LoVo (cell line): ENCODE measurements around the gene TMEM156.
"Not testable (repeated sequence)": the region's sequence is repeated elsewhere in the genome, so short reads cannot be mapped to it uniquely, and the experiment has no call there.

ENCODE experiments used
- DNase-seq: peaks from one replicate; pipeline ENCODE4 v3.0.0-alpha.2; 2016; ENCODE audit warnings: low spot score

The TMEM156 gene

DNA sequence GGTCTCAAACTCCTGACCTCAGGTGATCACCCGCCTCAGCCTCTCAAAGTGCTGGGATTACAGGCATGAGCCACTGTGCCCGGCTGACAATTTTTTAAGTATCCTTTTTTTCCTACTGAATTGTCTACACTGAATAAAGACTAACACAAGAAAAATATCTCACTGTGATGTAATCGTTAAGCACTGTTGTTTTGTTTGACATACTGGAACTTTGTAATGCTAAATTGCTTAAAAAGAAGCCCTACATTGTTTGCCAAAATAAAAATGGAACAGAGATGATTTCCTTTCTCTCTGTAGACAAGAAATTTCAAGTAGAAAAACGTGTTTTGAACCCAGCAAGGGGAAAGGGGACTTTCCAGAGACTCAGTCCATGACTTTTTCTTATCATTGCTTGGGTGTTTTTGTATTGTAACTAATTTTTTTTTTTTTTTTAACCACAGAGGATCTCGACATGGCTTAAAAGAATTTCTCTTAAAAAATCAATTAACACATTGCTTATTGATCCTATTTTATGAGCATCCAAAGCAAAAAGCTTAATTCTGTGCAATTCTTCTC lies 74.9 kb downstream of the TMEM156 start:
- no peak for DNase-seq

- no peak for DNase-seq
These were observed 76.3 kb downstream of the TMEM156 start for GRCh38 chr4:38955957-38956356.

DNA sequence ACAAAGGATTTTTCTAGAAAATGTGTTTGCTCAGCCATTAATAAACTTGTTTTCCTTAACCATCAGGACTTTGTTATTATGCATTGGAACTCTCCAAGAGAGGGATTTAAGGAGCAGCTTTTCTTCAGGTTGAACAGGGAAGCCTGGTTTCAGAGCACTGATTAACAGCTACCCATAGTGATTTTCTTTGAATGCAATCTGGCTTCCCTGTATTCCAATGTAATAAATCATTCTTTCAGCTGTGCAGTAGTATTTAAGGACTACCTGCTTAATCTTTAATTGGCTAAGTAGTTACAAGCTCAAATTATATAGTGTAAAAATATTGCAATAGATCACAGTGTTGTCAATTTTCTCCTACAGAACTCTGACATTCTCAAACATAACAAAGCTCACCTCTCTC lies 77.5 kb downstream of the TMEM156 start:
- DNase-seq, result no peak

- DNase-seq, result no peak
These were observed 80.2 kb downstream of the TMEM156 start for GRCh38 chr4:38952017-38952416.

DNA sequence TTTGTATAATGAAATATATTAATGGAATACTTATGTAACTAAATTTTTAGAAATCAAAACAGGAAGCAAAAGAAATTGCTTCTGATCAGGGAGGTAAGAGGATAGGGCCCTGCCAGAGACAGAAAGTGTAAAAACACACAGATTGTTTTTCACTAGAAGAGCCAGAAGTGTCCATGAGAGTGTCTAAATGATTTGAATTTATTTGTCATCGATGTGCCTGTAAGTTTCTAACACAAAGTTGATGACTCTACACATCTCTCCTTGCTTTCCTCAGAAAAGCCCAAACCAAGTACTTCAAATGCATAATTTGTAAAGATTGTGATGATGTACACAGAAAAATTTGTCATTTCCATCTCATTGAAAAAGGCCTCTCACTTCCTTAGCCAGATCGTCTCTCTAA lies 80.6 kb downstream of the TMEM156 start:
- no peak for DNase-seq

DNA sequence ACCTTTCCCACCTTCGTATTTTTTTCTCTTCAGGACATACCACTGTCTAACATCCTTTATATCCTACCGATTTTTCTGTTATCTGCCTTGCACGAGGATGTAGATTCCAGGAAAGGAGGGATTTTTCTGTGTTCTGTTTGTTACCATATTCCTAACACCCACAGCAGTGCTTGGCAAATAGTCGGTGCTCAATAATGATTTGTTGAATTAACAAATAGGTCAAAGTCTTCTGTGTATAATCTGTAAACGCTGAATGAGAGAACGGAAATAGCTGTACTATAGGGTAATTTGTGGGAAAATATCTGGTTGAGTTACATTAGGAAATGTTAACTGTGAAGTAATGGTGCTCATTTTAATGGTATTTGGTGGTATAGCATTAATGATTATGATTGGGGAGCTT lies 81.5 kb downstream of the TMEM156 start:
- DNase-seq, result no peak

DNA sequence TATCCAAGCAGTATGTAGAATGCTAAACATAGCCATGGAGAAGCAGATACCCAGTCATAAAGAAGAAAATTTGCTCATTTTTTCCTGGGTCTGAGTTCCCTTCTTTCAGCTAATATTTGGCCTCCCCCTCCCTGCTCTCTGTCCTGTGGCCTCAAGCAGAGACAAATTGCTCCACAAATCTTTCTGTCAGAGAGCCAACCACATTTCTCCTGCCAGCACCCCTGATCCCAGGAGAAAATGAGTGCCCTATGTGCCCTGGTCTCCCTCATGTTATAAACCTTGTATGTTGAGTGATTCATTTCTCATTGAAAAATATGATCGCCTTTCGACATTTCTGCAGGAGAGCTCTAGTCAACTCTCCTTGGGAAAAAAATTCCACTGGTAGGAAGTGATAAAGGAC lies 82.0 kb downstream of the TMEM156 start:
- DNase-seq, result no peak

- no peak for DNase-seq
These were observed 82.7 kb downstream of the TMEM156 start for GRCh38 chr4:38949411-38950051.

DNA sequence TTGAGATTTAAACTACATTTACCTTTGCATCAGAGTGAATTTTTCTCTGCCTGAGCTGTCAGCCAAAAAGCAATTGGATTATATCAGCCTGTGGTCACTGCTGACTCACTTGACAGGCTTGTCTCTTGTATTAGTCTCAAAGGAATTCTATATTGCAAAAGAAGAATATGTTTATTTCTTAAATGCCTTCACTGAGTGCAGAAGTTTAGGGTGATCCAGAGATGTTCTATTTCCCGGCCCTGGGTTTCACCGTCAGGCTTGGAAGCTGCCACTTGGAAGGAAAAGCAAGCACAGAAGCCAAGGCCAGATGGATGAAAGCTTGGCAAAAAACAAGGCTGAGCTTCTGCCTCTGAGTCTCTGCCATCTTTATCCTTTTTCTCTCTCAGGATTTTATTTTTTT lies 83.7 kb downstream of the TMEM156 start:
- DNase-seq, result no peak

- DNase-seq, result no peak
These were observed 85.3 kb downstream of the TMEM156 start for GRCh38 chr4:38946919-38947318.

- DNase-seq, result no peak
These were observed 87.8 kb downstream of the TMEM156 start for GRCh38 chr4:38944440-38944839.

DNA sequence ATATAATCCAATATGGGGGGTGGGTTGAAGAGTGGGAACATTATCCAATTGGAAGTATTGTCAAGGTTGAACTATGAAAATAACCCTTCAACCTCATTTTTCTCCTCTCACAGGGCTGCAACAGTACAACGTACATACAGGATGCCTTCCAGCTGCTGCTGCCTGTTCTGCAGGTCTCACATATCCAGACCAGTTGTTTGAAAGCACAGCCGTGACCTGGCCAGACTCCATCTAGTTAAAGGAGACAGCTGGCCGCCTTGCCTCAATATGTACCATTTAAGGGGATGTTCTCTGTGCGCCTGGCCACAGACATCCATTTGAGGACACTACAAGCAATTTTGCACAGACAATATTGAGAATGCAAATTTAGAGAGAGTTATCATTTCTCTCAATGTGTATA lies 88.9 kb downstream of the TMEM156 start:
- no peak for DNase-seq

GRCh38 chr4:38941906-38942305 lies 90.3 kb downstream of the TMEM156 start:
- not testable (repeated sequence) for DNase-seq

DNA sequence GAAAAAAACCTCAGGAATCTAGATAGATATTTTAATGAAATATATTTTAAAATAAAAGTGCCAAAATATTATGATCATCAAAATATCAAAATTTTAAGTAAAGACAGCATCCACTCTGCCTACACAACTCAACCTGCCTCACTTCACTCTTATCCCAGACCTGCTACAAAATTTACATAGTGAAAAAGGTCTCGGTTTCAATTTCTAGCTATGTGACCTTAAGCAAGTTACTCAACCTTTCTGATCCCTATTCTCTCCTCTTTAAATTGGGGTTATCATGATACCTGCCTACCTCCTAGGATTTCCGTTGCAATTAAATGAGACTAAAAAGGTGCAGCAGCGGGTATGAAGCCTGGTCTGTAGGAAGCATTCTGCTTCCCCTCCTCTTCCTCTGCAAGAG lies 91.7 kb downstream of the TMEM156 start:
- no peak for DNase-seq

- DNase-seq, result no peak
These were observed 93.0 kb downstream of the TMEM156 start for GRCh38 chr4:38939165-38939564.

DNA sequence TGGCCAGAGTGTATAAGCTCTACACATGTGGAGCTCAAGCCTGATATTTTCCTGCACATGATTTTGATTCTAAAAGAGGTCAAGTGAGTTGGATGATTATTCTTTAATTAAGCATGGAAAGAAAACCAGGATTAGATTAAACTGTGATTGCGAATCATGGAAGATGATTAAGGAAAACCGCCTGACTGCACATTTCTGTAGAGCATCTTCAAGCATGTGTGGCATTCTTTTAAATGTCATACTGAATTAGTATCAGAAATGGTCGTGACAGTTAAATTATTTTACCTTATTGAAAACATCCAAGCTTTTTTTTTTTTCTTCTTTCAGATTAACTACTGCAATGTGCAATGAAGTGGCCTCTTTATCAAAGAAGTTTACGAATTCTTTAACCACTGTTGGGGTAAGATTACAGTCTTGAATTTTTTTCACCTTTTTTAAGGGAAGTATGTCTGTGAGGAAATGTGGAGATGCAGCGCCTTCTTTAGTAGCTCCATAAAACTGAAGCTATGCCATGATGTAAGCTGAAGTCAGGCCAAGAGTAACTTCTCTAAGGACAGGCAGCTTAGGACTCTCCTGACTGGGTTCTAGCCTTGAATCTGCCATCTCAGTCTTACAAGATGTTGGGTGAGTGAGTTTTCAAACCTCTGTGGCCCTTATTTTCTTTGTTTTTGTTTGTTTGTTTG lies 96.7 kb downstream of the TMEM156 start:
- DNase-seq, result no peak

DNA sequence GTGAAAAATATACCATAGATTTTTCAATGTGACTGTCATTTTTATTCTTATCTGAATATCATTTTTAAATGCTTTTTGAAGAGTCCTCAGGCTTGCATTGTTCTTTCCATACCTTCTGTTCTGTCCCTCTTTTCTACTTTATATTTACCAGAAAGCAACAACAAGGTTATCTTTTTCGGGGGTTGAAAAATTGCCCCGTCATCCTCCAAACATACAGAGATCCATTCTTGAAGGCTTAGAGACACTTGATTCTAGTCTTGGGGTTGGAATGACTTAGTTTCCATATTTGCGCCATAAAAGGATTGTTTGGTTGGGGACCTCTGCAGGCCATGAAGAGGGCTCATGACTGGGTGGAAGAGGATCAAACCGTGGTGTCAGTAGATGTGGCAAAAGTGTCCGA lies 101.1 kb downstream of the TMEM156 start:
- DNase-seq, result no peak

- DNase-seq, result no peak
These were observed 101.5 kb downstream of the TMEM156 start for GRCh38 chr4:38930707-38931106.

- DNase-seq, result no peak
These were observed 102.0 kb downstream of the TMEM156 start for GRCh38 chr4:38930204-38930603.

DNA sequence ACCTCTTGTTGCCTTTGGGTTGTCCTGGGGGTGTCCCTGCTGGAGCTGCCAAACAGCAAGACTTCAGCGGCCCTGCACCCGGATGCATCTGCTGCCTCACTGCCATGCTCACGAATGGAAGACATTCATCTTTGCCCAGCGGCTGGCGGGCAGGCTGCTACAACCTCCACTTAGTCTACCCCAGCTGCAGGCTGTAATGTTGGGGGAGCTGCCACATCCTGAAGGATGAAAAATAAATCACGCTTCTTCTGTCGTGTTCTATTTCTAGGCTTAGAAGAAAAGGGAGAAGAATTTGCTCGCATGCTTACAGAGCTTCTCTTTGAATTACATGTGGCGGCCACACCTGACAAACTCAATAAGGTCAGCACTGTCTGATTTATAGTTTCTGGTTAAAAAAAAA lies 103.2 kb downstream of the TMEM156 start:
- DNase-seq, result no peak

- DNase-seq, result no peak
These were observed 103.6 kb downstream of the TMEM156 start for GRCh38 chr4:38928568-38928967.

GRCh38 chr4:38926896-38927295 lies 105.3 kb downstream of the TMEM156 start:
- no peak for DNase-seq

- DNase-seq, result no peak
These were observed 106.5 kb downstream of the TMEM156 start for GRCh38 chr4:38925492-38926413.
